Ishikawa (cell line): ENCODE measurements around the gene CHODL.

Source experiments
- CEBPB ChIP-seq: IDR thresholded peaks from 2 replicates; pipeline ENCODE4 v1.6.1; 2012
- EGR1 ChIP-seq: IDR thresholded peaks from 2 replicates; pipeline ENCODE4 v1.6.1; 2012
- EP300 ChIP-seq: IDR thresholded peaks from 2 replicates; pipeline ENCODE4 v1.6.1; 2012; ENCODE audit warnings: borderline replicate concordance
- FOXM1 ChIP-seq: IDR thresholded peaks from 2 replicates; pipeline ENCODE4 v1.6.1; 2012; ENCODE audit warnings: low read depth, borderline replicate concordance
- NFIC ChIP-seq: IDR thresholded peaks from 2 replicates; pipeline ENCODE4 v1.6.1; 2012
- RAD21 ChIP-seq: IDR thresholded peaks from 2 replicates; pipeline ENCODE4 v1.6.1; 2012; ENCODE audit warnings: low read depth
- REST ChIP-seq: IDR thresholded peaks from 2 replicates; pipeline ENCODE4 v1.6.1; 2012; ENCODE audit warnings: low read depth, mild to moderate bottlenecking
- TAF1 ChIP-seq: IDR thresholded peaks from 2 replicates; pipeline ENCODE4 v1.6.1; 2012; ENCODE audit warnings: low read depth, mild to moderate bottlenecking
- USF1 ChIP-seq: IDR thresholded peaks from 2 replicates; pipeline ENCODE4 v1.6.1; 2012
- YY1 ChIP-seq: IDR thresholded peaks from 2 replicates; pipeline ENCODE4 v1.6.1; 2012; ENCODE audit warnings: low read depth
- TF ChIP-seq, protein P1 (sequence below): IDR thresholded peaks from 2 replicates; pipeline ENCODE4 v1.6.1; 2012

GRCh38 chr21:18253221-18253620, 8.6 kb downstream of the CHODL start:
- TF ChIP-seq USF1 (no peak), YY1 (no peak), EP300 (no peak), REST (no peak), FOXM1 (no peak), TAF1 (no peak), RAD21 (no peak), CEBPB (no peak), NFIC (no peak), EGR1 (no peak)
- TF ChIP-seq, protein P1, sequence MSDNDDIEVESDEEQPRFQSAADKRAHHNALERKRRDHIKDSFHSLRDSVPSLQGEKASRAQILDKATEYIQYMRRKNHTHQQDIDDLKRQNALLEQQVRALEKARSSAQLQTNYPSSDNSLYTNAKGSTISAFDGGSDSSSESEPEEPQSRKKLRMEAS, result no peak
